A204.1 (cell line): ENCODE data around the gene MAD1L1.

Experiments used
- FAIRE-seq: peaks from 2 replicates; lab custom pipeline; 2012; peaks lifted over from hg19 to GRCh38; lab: Jason Lieb, UNC

The MAD1L1 gene

DNA sequence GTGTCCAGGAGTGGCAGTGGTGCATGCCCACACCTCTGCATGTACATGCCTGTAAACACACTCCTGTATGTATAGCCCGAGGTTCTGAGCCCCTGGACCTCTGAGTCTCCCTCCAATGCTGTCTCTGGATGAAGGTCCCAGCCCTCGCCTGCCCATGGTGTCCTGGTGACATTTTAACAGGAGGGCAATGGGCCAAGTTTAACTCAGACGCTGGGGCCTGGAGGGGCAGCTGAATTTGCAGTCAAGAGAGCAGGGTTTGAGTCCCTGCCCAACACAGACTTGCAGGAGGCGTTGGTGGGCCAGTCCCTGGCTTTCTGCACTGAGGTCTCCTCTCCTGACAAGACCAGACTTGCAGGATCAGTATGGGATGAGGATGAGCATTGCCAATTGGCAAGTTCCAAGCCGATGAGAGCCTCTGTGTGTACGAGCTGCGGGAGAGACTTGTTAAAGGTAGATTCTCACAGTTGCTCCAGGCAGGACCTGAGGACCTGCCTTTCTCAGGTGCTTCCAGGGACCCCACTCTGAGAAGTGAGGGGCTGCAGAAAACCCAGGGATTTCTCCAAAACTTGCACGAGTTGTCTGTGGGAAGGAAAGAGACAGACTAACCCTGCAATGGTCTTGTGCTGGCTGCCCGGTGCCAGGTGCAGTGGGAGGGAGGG, 420.8 kb downstream of the MAD1L1 start:
- no peak for FAIRE-seq

DNA sequence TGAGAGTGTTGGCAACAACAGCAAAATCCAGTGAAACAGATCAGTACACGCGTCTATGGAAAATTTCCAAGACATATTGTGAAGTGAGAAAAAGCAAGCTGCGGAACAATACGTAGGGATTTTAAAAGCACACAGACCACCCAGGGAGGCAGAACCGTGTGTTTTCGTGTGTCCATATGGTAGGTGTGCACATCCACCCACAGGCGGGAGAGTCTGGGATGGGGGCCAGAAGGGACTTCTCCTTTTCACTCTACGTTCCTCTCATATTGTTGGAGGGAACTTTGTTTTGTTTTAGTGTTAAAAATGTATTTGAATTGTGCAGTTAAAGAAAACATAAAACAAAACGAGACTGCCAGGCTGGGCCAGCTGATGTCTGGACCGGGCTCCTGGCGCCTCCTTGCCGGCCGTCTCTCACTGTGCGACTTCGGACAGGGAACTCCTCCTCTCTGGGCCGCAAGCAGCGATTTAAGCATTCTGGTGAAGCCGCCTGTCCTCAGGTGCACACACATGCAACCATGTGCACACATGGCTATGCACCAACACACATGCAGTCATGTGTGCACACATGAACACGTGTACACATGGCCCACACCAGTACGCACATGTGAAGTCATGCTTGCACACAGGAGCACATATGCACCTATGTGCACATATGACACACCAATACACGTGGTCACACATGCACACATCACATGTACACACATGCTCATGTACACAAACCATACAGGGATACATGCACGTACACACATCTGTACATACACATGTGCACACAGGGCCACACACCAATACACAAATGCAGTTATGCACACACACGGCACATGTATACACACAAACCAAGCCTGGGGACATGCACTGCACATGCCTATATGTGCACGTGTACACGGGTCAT, 421.5 kb downstream of the MAD1L1 start:
- FAIRE-seq, result no peak

DNA sequence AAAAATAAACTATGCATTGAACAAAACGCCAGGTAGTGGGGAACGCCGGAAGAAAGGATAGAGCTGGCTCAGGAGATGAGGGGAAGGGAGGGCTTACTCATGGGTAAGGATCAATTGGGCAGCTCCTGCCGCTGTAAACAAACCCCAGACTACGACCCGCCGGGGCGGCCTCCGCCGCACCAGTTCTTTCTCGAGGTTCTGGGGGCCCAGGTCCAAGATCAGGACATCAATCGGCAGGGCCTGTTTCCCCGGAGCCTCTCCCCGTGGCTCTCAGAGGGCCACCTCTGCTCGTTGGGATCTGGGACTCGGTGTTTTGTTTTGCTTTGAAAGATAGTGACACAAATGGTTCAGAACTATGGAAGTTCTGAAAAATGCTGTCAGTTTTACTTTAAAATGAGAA, 422.2 kb downstream of the MAD1L1 start:
- FAIRE-seq, result no peak

- no peak for FAIRE-seq
Measured at GRCh38 chr7:1809601-1810258, 423.0 kb downstream of the MAD1L1 start.

- no peak for FAIRE-seq
Measured at GRCh38 chr7:1809070-1809469, 423.7 kb downstream of the MAD1L1 start.

DNA sequence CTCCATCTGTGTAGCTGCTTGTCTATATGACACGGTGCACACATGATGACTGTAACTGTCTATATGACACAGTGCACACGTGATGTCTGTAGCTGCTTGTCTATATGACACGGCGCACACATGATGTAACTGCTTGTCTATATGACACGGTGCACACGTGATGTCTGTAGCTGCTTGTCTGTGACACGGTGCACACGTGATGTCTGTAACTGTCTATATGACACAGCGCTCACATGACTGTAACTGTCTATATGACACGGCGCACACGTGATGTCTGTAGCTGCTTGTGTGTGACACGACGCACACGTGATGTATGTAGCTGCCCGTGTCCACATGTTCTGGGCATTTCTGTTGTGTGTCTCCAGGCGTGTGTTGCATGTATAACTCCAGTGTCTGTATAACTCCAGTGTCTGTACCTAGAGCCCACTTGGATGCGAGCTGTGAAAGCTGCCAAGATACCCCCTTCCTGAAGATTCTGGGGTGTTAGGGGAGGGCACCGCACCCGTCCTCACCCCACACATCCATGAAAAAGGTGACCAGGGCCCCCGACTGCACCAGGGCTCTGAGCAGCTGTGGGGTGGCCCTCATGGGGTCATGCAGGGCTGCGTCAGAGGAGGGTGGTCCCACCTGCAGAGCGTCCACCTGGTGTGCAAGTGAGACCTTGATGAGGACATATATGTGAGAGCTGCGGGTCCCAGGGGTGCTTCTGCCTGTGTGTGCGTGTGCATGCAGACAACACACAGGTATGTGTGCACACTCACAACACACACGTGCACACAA, 424.7 kb downstream of the MAD1L1 start:
- FAIRE-seq, result no peak

GRCh38 chr7:1806354-1806753, 426.4 kb downstream of the MAD1L1 start:
- FAIRE-seq, result no peak

DNA sequence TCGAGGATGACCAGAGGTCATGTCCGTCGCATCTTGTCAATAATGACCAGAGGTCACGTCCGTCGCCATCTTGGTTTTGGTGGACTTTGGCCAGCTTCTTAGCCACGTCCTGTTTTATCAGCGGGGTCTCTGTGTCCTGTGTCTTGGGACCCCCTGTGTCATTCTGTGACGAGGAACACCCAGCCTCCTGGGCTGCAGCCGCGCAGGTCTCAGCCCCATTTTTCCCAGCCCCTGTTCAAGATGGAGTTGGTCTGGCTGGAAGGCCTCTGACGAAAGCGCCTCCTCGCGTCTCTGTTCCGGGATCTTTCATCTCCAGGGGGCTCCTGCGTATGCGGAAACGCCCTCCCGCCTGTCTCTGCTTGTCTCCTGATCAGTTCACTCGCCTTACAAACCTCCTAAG, 428.4 kb downstream of the MAD1L1 start:
- FAIRE-seq, result no peak

GRCh38 chr7:1802899-1803298, 429.8 kb downstream of the MAD1L1 start:
- FAIRE-seq, result no peak

DNA sequence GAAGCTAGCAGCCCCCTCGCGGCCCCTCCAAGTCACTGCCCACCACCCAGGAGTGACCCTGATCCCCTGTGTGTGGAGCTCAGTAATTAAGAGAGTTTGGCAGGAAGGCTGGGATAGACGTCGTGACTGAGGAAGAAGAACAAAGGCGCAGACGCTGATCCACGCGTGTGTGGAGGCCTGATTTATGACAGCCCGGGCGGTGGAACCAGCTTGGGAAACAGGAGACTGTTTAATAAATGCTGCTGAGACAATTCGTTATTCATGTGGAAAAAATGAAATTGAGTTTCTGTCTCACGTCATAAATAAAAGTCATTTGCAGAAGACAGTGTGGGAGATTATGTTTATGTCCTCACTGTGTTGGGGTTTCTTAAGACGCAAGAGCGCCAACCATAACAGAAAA, 431.8 kb downstream of the MAD1L1 start:
- FAIRE-seq, result no peak

DNA sequence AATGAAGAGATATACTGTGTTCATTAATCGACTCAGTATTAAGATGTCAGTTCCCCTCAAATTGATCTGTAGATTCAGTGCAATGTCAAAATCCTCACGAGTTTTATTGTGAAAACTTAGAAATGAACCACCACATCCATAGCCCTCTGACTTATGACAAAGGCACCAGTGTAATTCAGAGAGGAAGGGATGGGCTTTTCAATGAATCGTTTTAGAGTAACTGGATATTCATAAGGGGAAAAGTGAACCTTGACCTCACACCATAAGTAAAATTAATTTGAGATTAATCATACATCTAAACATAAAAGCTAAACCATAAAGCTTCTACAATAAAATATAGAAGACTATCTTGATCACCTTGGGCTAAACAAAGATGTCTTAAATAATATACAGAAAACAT, 434.6 kb downstream of the MAD1L1 start:
- no peak for FAIRE-seq

DNA sequence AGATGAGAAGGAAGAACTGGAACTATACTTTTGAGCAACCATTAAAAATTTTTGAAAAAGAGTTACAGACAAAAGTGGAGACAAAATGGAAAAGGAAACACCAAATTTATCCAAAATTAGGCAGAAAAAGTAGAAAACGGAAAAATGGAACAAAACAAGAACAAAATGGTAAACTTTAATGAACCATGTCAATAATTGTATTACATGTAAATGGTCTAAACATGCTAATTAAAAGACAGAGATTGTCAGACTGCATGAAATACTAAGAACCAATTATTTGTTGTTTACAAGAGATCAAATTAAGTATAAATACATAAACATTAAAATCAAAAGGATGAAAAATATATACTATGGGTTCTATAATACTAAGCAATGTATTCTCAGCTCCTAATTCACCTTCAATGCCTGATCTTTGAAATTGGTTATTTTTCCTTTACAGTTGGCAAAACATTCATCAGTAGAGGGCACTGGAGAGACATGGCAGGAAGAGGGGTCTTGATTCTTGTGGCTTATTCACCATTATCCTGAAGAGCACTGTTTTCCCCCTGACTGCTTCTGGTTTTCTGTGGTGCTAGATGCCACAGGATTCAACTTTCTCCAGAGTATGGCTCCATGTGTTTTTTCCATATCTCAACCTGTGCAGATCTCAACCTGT, 437.7 kb downstream of the MAD1L1 start:
- no peak for FAIRE-seq

DNA sequence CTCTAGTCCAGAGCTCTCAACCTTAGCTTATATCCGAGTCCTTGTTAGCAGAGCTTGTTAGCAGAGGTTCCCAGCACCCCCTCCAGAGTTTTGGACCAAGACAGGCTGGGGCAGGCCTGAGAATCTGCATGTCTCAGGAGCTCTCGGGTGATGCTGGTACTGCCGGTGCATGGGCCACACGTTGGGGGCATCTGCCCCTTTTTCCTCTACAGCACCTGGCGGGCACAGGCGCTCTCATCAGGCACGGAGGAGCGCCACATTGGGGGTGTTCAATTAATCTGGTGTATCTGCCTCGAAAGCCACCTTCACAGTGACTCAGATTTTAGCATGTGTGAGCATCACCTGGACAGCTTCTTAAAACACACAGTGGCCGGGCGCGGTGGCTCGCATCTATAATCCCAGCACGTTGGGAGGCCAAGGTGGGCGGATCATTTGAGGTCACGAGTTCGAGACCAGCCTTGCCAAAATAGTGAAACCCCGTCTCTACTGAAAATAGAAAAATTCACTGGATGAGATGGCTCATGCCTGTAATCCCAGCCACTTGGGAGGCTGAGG, 445.0 kb downstream of the MAD1L1 start:
- FAIRE-seq, result no peak

- FAIRE-seq, result no peak
Measured at GRCh38 chr7:1787241-1787640, 445.5 kb downstream of the MAD1L1 start.

GRCh38 chr7:1785839-1786238, 446.9 kb downstream of the MAD1L1 start:
- no peak for FAIRE-seq

DNA sequence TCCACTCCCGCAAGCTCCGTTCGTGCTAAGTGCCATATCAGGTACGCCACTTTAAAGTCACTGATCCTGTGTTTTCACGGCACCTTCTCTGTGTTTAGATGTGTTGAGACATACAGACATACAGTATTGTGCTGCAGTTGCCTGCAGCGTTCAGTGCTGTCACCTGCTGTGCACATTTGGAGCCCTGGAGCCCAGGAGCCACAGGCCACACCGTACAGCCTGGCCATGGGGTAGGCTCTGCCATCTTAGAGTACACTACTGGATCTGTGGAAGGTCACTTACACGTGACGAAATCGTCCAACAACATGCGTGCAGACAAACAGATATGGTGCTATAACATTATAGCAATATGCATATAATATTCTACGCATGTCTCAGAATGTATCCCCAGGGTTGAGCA, 451.4 kb downstream of the MAD1L1 start:
- no peak for FAIRE-seq

DNA sequence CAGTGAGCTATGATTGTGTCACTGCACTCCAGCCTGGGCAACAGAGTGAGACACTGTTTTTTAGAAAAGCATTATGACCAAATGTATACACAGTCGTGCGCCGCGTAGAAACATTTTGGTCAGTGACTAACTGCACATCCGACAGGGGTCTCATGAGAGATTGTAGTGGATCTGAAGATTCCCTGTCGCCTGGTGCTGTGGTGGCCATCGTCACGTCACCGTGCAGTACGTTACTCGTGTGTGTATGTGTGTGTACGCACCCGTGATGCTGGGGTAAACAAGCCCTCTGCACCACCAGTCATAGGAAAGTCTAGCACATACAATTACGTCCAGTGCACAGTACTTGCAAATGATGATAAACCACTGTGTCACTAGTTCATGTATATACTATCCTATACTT, 453.3 kb downstream of the MAD1L1 start:
- FAIRE-seq, result no peak

DNA sequence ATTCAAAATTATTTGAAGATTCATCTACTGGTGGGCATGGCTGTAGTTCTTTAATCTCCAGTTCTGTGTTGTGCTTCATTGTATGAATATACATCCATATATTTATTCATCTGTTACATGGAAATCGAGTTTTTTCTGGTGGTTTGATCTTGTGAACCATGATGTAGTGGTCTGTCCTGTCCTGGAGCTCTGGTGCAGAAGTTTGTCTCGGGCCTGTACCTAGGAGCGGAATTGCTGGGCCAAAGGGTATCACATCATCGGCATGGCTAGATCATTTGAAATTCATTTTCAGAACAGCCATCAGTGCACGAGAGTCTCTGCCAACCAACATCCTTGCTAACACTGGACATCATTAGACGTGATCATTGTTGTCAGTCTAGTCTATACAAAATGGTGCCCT, 455.6 kb downstream of the MAD1L1 start:
- no peak for FAIRE-seq

DNA sequence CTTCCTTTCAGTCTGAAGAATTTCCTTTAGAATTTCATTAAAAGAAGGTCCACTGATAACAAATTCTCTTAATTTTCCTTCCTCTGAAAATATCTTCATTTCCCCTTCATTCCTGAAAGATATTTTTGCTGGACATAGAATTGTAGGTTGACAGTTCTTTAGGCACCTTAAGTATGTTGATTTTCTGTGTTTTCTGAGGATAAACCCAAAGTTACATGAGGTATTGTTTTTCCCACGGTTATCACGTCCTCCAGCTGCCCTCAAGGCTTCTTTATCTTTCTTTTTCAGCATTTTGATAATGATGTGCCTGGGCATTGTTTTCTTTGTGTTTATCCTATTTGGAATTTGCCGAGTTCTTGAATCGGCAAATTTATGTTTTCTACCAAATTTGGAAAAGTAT, 457.4 kb downstream of the MAD1L1 start:
- FAIRE-seq, result no peak

DNA sequence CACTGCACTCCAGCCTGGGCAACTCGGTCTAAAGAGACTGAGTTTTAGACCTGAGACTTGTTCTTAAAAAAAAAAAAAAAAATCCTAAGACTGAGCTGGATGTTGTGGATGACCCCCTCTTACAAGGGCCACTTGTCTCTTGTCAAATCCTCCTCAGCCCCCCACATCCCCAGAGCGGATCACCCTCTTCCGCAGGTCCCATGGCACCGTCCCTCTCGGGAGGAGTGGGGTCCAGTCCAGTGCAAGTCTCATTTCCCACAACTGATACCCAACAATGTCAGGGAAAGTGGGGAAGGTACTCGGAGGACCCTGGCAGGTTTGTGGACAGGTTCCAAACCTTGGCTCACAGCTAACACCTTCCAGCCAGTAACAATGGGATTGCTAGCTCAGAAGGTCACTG, 462.4 kb downstream of the MAD1L1 start:
- FAIRE-seq, result no peak

DNA sequence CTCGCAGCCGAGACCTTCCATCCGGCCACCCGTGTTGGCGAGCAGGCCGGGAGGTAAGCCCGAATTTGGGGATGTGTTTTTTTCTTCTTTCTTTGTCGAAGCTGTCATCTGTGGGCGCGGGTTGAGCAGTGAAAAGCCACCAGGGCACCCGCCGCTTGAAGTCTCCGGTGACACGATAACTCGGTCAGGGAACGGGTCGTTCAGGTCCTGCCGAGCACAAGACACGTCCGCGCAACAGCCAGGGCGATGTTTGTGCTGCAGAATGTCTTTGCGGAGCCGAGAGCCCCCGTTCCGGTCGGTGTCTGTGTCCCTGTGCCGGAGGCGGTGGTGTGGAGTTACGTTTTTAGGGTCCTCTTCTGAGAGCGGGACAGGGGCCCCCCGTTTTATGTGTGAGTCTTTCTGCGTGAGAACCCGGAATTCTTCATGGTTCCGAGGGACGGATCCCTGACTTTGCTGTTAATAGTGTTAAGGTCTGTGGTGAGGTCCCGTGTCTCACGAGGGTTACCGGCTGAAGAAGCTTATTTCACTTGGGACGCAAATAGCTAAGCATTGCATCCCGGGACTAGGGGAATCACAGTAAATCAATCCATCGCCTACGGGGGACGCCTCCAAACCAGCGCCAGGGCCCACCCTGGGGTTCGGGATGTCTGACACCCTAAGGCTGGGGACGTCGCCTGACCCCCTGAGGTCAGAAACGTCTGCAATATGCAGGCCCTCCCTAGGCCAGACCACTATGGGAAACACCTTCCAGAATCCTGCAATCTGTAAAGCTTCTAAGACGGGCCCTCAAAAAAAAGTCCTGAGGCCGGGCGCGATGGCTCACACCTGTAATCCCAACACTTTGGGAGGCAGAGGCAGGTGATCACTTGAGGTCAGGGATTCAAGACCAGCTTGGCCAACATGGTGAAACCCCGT, 463.2 kb downstream of the MAD1L1 start:
- no peak for FAIRE-seq
